HCT116 (cell line): Measurements from ENCODE around the gene WHRN. TPM values are rescaled to one million over a fixed set of nuclear protein-coding genes. Genes with fewer than 3 reads are reported as not detected.

Experiments used
- ATAC-seq: fragments of 200-7000 bp; cut with Tn5 transposase; 2 replicates; pipeline ENCODE4 v1.9.1; 2020; ENCODE audit warnings: mild to moderate bottlenecking, moderate library complexity
- BruUV-seq: library from RNA; stranded (reverse); fragments of 400-500 nt; replicated peaks from 2 replicates; lab custom pipeline; 2021; lab: Mats Ljungman, UMichigan
- CTCF ChIA-PET: fragments of 300-600 bp; sonication (Branson Sonifier 250); formaldehyde crosslinking; loops from one replicate; lab custom pipeline; 2021; ENCODE audit warnings: antibody characterized with exemption; lab: Charles Lee
- POLR2A ChIA-PET: fragments of 300-600, 350-600 bp; sonication (Branson Sonifier 250); formaldehyde crosslinking; loops from one replicate; lab custom pipeline; 2021; ENCODE audit warnings: antibody characterized with exemption; lab: Charles Lee
- RAD21 ChIA-PET, 2 experiments: fragments of 300-600 bp; sonication (Branson Sonifier 250); formaldehyde crosslinking; loops; one replicate each; lab custom pipeline; 2023; ENCODE audit warnings: low total read pairs in 2 of 2; ENCODE audit not compliant: uncharacterized antibody in 2 of 2, unreplicated experiment in 2 of 2, low non-redundant PET in 1 of 2; lab: Charles Lee
- DNase-seq: peaks from one replicate; pipeline ENCODE4 v3.0.0-alpha.2; 2010; ENCODE audit warnings: low read depth, low spot score
- H2AFZ ChIP-seq: fragments of 200-600 bp; shearing (Covaris generic), sonication (generic); 2 replicates; pipeline ENCODE4 v1.6.1; 2017; ENCODE audit warnings: low read depth, mixed run types, mixed read lengths, antibody characterized with exemption, low read length; ENCODE audit not compliant: poor library complexity, severe bottlenecking
- H3K27ac ChIP-seq: 2 replicates; pipeline ENCODE4 v1.5.1; 2012; ENCODE audit warnings: low read depth, low read length
- H3K27me3 ChIP-seq: fragments of 200-600 bp; sonication (generic); 2 replicates; pipeline ENCODE4 v1.6.1; 2016; ENCODE audit warnings: mixed run types, low read length, mixed read lengths; ENCODE audit not compliant: insufficient read depth
- H3K36me3 ChIP-seq, 2 experiments: fragments of 200-500 bp in 1 of 2; fragments of 200-600 bp in 1 of 2; sonication (Bioruptor generic) in 1 of 2; sonication (generic) in 1 of 2; 2 replicates each; pipeline versions ENCODE4 v1.5.1 to v1.6.1; 2014 to 2016; ENCODE audit warnings: low read length in 2 of 2, inconsistent platforms in 1 of 2, mixed read lengths in 1 of 2, mixed run types in 1 of 2; ENCODE audit not compliant: insufficient read depth in 2 of 2, control insufficient read depth in 1 of 2
- H3K4me1 ChIP-seq, 2 experiments: fragments of 200-600 bp in 1 of 2; sonication (generic) in 1 of 2; 2 replicates each; pipeline versions ENCODE4 v1.5.1 to v1.6.1; 2012 to 2017; ENCODE audit warnings: low read length in 2 of 2, inconsistent platforms in 1 of 2, mild to moderate bottlenecking in 1 of 2, mixed read lengths in 1 of 2, mixed run types in 1 of 2, moderate library complexity in 1 of 2; ENCODE audit not compliant: insufficient read depth in 2 of 2, control insufficient read depth in 1 of 2
- H3K4me2 ChIP-seq: fragments of 200-600 bp; sonication (generic); 2 replicates; pipeline ENCODE4 v1.6.1; 2017; ENCODE audit warnings: mixed run types, low read length, mixed read lengths
- H3K4me3 ChIP-seq, 2 experiments: fragments of 200-600 bp in 1 of 2; sonication (generic) in 1 of 2; replicated peaks in 1 of 2; 2 replicates each; pipeline ENCODE4 v1.5.1; 2011 to 2016; ENCODE audit warnings: low read length in 2 of 2, control low read depth in 1 of 2, low read depth in 1 of 2, mild to moderate bottlenecking in 1 of 2, mixed read lengths in 1 of 2, mixed run types in 1 of 2
- H3K79me2 ChIP-seq: fragments of 200-600 bp; sonication (generic); 2 replicates; pipeline ENCODE4 v1.6.1; 2017; ENCODE audit warnings: mild to moderate bottlenecking, mixed run types, low read length, moderate library complexity, mixed read lengths; ENCODE audit not compliant: insufficient read depth
- H3K9ac ChIP-seq: fragments of 200-600 bp; sonication (generic); 2 replicates; pipeline ENCODE4 v1.6.1; 2016; ENCODE audit warnings: low read length, mixed read lengths
- H3K9me2 ChIP-seq: fragments of 200-600 bp; sonication (generic), shearing (Covaris generic); 2 replicates; pipeline ENCODE4 v1.6.1; 2017; ENCODE audit warnings: mixed run types, mild to moderate bottlenecking, moderate library complexity; ENCODE audit not compliant: insufficient read depth
- H3K9me3 ChIP-seq, 2 experiments: fragments of 200-500 bp in 1 of 2; fragments of 200-600 bp in 1 of 2; sonication (Bioruptor generic) in 1 of 2; sonication (generic) in 1 of 2; 2 replicates each; pipeline ENCODE4 v1.6.1; 2014 to 2017; ENCODE audit warnings: low read length in 2 of 2, mixed read lengths in 2 of 2, inconsistent platforms in 1 of 2, low read depth in 1 of 2, mild to moderate bottlenecking in 1 of 2, mixed run types in 1 of 2, moderate library complexity in 1 of 2; ENCODE audit not compliant: control insufficient read depth in 1 of 2, insufficient read depth in 1 of 2
- H4K20me1 ChIP-seq: fragments of 200-600 bp; sonication (generic), shearing (Covaris generic); 2 replicates; pipeline ENCODE4 v1.6.1; 2017; ENCODE audit warnings: mixed run types, mild to moderate bottlenecking, moderate library complexity; ENCODE audit not compliant: insufficient read depth
- CEBPB ChIP-seq: IDR thresholded peaks from 2 replicates; pipeline ENCODE4 v1.6.1; 2012; ENCODE audit warnings: low read depth
- EZH2 ChIP-seq: fragments of 200-600 bp; sonication (generic); IDR thresholded peaks from 2 replicates; pipeline ENCODE4 v1.6.1; 2017; ENCODE audit warnings: antibody characterized with exemption, mixed run types
- FOSL1 ChIP-seq: IDR thresholded peaks from 2 replicates; pipeline ENCODE4 v1.6.1; 2012; ENCODE audit warnings: low read depth
- JUND ChIP-seq: IDR thresholded peaks from 2 replicates; pipeline ENCODE4 v1.6.1; 2012
- RAD21 ChIP-seq: IDR thresholded peaks from 2 replicates; pipeline ENCODE4 v1.6.1; 2012; ENCODE audit warnings: low read depth, mild to moderate bottlenecking
- SP1 ChIP-seq: IDR thresholded peaks from 2 replicates; pipeline ENCODE4 v1.6.1; 2012; ENCODE audit warnings: low read depth
- SRF ChIP-seq: IDR thresholded peaks from 2 replicates; pipeline ENCODE4 v1.6.1; 2012; ENCODE audit warnings: low read depth
- TCF7L2 ChIP-seq: IDR thresholded peaks from 2 replicates; pipeline ENCODE4 v1.7.0; 2011; ENCODE audit warnings: borderline replicate concordance, inconsistent platforms; ENCODE audit not compliant: insufficient read depth, insufficient read length; ENCODE audit errors: extremely low read depth
- YY1 ChIP-seq: IDR thresholded peaks from 2 replicates; pipeline ENCODE4 v1.6.1; 2011; ENCODE audit warnings: low read length, low read depth, moderate library complexity, mild to moderate bottlenecking; ENCODE audit not compliant: insufficient replicate concordance; ENCODE audit errors: extremely low read depth
- intact Hi-C: fragments of 100-400 bp; cut with micrococcal nuclease; formaldehyde crosslinking; loops from 2 replicates; pipeline ENCODE4 v1.10.0; 2022
- total RNA-seq: library from RNA; stranded (reverse); gene quantifications from one replicate; pipeline ENCODE4 v1.2.1, GENCODE V29; 2021; ENCODE audit not compliant: unreplicated experiment
- TF ChIP-seq, protein P1 (sequence below): IDR thresholded peaks from 2 replicates; pipeline ENCODE4 v1.6.1; 2012
- TF ChIP-seq, protein P2 (sequence below): IDR thresholded peaks from 2 replicates; pipeline ENCODE4 v1.6.1; 2011; ENCODE audit warnings: mild to moderate bottlenecking, low read length, moderate library complexity; ENCODE audit not compliant: insufficient replicate concordance; ENCODE audit errors: extremely low read depth

WHRN gene
- total RNA-seq, 1 experiment from 2014 or later, result 12.8 TPM

DNA sequence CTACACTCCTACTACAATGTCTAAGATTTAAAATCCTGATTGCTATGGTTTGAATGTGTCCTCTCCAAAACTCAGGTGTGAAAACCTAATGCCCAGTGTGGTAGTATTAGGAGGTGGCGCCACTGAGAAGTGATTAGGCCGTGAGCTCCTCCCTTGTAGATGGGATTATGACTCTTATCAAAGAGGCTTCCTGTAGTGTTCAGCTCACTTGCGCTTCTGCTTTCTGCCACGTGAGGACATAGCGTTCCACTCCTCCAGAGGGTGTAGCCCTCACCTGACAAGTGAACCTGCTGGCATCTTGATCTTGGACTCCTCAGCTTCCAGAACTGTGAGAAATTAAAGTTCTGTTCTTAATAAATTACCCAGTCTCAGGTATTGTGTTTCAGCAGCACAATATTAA is 33.0 kb upstream of the WHRN start (continued):
- no peak for TF ChIP-seq FOSL1
- TF ChIP-seq, protein P1, sequence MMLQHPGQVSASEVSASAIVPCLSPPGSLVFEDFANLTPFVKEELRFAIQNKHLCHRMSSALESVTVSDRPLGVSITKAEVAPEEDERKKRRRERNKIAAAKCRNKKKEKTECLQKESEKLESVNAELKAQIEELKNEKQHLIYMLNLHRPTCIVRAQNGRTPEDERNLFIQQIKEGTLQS, result no peak

DNA sequence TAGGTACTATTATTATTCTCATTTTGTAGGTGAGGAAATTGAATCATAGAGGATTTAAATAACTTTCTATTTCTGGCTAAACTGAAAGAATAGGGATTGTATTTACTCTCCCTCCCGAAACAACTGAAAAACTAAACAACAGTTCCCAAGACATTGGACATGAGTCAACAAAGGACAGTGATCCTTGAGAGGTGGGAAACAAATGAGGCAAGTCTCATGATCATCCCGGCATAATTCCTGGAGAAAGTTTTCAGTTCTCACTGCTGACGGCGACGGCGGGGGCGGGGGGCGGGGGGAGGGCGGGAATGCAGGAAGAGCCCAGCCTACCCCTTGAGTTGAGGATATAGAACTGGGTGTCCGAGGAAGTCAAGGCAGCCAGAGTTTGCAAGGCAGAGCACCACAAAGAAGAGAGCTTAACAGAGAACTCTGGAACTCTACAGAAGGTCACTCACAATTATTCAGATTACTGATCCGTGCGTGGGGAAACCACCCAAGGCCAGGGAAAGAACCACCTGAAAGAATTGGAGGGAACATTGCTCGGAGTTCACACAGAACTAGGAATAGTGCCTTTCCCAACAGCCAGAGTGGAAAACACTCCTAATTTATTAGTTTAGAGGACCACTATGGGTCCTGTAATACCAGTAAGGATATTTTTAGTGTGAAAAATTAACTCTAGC is 27.4 kb upstream of the WHRN start:
- intact Hi-C loops, result no loop called here
- ChIA-PET CTCF (no interaction called here), RAD21 (no interaction called here), POLR2A (no interaction called here)
- no peaks in the 10 kb centered on the region for H3K9me2 ChIP-seq
- no peak overlapping the region for H3K4me3 ChIP-seq
- no peak overlapping the region for H2AFZ ChIP-seq
- no peaks in the 10 kb centered on the region for H3K9me3 ChIP-seq
- BruUV-seq, result no TSS peak
- no peaks in the 10 kb centered on the region for H3K27me3 ChIP-seq
- H3K4me1 ChIP-seq, result peaks cover under 1 to 3% of the 10 kb centered on the region in 2 experiments; a peak in 3 of 4 replicates
- no peaks in the 10 kb centered on the region for H3K79me2 ChIP-seq
- ATAC-seq (no peak), DNase-seq (no peak)
- no peak overlapping the region for H3K4me2 ChIP-seq
- H3K36me3 ChIP-seq, result no peaks in the 10 kb centered on the region
- no peak overlapping the region for H3K9ac ChIP-seq
- no peak overlapping the region for H3K27ac ChIP-seq
- no peaks in the 10 kb centered on the region for H4K20me1 ChIP-seq
- TF ChIP-seq, protein P2, sequence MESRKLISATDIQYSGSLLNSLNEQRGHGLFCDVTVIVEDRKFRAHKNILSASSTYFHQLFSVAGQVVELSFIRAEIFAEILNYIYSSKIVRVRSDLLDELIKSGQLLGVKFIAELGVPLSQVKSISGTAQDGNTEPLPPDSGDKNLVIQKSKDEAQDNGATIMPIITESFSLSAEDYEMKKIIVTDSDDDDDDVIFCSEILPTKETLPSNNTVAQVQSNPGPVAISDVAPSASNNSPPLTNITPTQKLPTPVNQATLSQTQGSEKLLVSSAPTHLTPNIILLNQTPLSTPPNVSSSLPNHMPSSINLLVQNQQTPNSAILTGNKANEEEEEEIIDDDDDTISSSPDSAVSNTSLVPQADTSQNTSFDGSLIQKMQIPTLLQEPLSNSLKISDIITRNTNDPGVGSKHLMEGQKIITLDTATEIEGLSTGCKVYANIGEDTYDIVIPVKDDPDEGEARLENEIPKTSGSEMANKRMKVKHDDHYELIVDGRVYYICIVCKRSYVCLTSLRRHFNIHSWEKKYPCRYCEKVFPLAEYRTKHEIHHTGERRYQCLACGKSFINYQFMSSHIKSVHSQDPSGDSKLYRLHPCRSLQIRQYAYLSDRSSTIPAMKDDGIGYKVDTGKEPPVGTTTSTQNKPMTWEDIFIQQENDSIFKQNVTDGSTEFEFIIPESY, result no peak
- TF ChIP-seq EZH2 (no peak), YY1 (no peak), SRF (no peak), SP1 (no peak), CEBPB (no peak), JUND (no peak), TCF7L2 (no peak), RAD21 (no peak)
- TF ChIP-seq, protein P1, result no peak
